Brain microvascular endothelial cell (primary cell): ENCODE data around the gene ELF5.

Experiments used
- DNase-seq: peaks from one replicate; pipeline ENCODE4 v3.0.0-alpha.2; 2020
- H3K27ac ChIP-seq: fragments of 250-450 bp; sonication (Bioruptor Pico); 2 replicates; pipeline ENCODE4 v1.5.1; 2020; ENCODE audit warnings: mild to moderate bottlenecking, moderate library complexity
- H3K27me3 ChIP-seq: fragments of 250-450 bp; sonication (Bioruptor Pico); replicated peaks from 2 replicates; pipeline ENCODE4 v1.5.1; 2020; ENCODE audit warnings: mild to moderate bottlenecking
- H3K36me3 ChIP-seq: fragments of 250-450 bp; sonication (Bioruptor Pico); replicated peaks from 2 replicates; pipeline ENCODE4 v1.5.1; 2020; ENCODE audit warnings: mild to moderate bottlenecking
- H3K4me3 ChIP-seq: 2 replicates; pipeline ENCODE4 v1.5.1; 2011; ENCODE audit warnings: low read depth, mild to moderate bottlenecking, control low read depth, low read length, moderate library complexity
- in situ Hi-C: cut with HindIII; loops from 2 replicates; pipeline ENCODE4 v1.10.0; 2017; ENCODE audit warnings: low sequenced_read_pairs, low pct_ligation_motif_present
- TF ChIP-seq, protein P1 (sequence below): IDR thresholded peaks from 2 replicates; pipeline ENCODE4 v1.5.1; 2011; ENCODE audit warnings: low read depth, mild to moderate bottlenecking, moderate library complexity, low read length, control low read depth, inconsistent platforms; ENCODE audit errors: missing control alignments

ELF5 gene

DNA sequence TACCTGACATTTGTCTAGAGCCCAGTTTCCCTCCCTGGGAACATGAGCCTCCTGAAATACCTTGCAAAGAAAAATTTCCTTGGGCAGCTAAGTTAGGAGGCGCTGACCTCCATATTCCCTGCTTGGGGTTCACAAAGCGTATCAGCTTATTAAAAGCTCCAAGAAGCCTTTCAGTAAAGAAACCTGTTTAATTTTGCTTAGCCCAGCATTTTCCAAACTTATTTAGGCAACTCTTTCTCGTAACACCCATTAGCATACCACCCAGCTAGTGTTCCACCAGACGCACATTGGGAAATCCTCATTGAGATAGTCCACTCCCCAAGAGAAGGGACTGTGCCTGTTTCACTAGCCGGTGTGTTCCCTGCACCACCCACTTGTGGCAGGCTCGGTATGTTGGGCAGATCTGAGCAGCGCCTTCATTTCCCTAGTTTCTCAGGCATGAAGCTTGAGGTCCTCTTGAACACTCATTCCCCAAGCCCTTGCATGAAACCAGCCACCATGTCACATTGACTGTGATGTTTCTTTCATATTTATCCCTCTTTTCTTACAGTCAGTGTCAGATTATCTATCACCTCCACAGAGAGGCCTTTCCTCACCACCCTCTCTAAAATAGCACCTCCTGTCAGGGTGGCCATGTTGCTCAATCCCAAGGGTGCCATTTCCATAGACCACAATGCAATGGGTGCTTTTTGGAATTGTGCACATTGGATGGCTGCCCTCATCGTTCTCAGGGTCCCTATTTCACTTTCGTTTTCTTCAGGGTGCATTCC is 12.5 kb upstream of the ELF5 start:
- H3K36me3 ChIP-seq: no peaks in the 10 kb centered on the region
- H3K27ac ChIP-seq: no peak overlapping the region
- no peaks in the 10 kb centered on the region for H3K27me3 ChIP-seq
- no peak for DNase-seq
- no peak overlapping the region for H3K4me3 ChIP-seq
- TF ChIP-seq, protein P1, sequence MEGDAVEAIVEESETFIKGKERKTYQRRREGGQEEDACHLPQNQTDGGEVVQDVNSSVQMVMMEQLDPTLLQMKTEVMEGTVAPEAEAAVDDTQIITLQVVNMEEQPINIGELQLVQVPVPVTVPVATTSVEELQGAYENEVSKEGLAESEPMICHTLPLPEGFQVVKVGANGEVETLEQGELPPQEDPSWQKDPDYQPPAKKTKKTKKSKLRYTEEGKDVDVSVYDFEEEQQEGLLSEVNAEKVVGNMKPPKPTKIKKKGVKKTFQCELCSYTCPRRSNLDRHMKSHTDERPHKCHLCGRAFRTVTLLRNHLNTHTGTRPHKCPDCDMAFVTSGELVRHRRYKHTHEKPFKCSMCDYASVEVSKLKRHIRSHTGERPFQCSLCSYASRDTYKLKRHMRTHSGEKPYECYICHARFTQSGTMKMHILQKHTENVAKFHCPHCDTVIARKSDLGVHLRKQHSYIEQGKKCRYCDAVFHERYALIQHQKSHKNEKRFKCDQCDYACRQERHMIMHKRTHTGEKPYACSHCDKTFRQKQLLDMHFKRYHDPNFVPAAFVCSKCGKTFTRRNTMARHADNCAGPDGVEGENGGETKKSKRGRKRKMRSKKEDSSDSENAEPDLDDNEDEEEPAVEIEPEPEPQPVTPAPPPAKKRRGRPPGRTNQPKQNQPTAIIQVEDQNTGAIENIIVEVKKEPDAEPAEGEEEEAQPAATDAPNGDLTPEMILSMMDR: no peak
- in situ Hi-C loops: no loop called here

DNA sequence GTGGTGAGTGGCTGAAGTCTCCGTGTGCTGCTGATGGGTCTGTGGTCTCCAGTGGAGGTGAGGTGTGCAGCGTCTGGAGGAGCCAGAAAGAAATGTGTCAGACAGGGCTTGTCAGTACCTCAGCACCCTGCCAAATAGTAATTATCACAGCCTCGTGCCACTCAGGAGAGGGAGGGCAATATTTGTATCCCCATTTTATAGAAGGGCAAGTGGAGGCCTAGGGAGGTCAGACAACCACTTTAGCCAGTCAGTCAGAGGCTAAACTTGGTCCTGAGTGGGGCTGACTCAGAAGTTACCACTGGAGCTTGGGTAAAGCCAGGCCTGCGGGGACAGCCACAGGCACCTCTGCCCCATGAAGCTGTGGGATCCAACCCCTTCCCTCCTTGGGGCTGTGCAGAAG is 11.5 kb upstream of the ELF5 start:
- H3K27me3 ChIP-seq: no peaks in the 10 kb centered on the region
- in situ Hi-C loops: no loop called here
- TF ChIP-seq, protein P1: no peak

GRCh38 chr11:34524696-34525095 is 11.1 kb upstream of the ELF5 start:
- no peak for DNase-seq
- Histone ChIP-seq H3K36me3 (no peaks in the 10 kb centered on the region), H3K27ac (no peak overlapping the region), H3K4me3 (no peak overlapping the region), H3K27me3 (no peaks in the 10 kb centered on the region)
- TF ChIP-seq, protein P1: no peak
- in situ Hi-C loops: no loop called here

More for the DNA sequence above, 11.5 kb upstream of the ELF5 start:
- Histone ChIP-seq H3K36me3 (no peaks in the 10 kb centered on the region), H3K4me3 (no peak overlapping the region), H3K27ac (no peak overlapping the region)
- DNase-seq: no peak

DNA sequence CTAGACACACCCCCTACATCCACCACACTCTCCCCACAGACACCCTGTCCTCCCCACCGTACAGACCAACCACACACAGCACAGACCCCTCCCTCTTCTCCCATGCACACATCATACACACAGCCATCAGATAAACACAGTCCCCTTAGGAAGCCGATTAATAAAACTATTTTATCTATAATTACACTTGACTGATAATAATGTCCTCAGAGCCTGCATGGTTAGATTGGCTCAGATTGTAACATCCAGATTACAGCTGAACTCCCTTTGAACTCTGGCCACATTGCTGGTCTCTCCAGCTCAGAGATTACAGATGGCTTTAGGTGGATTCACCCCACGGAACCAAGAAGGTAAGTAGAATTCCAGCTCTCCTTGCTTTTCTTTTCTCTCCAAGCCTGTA is 9.5 kb upstream of the ELF5 start:
- no peak overlapping the region for H3K4me3 ChIP-seq
- H3K27me3 ChIP-seq: no peaks in the 10 kb centered on the region
- H3K27ac ChIP-seq: no peak overlapping the region
- H3K36me3 ChIP-seq: no peaks in the 10 kb centered on the region
- in situ Hi-C loops: no loop called here
- TF ChIP-seq, protein P1: no peak
- DNase-seq: no peak

DNA sequence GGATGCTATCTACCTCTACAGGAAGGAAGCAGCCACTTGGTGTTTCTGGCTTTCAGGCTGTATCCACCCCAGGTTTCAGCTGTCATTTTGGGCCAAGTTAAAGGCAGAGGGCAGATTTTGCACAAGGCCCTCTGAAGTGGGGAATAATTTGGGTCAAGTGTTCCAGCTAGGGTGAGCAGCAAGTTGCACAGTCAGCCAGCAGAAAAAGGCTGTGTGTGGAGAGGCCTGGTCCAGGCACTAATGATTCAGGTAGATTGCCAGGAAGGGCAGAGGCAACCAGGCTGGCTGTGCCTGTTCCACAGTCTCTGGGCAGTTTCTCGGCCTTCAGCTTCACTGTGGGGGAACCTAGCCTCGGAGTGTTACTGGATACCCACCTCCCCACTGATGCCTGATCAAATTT is 8.6 kb upstream of the ELF5 start:
- H3K4me3 ChIP-seq: no peak overlapping the region
- no peak for DNase-seq
- in situ Hi-C loops: no loop called here
- H3K36me3 ChIP-seq: no peaks in the 10 kb centered on the region
- H3K27me3 ChIP-seq: no peaks in the 10 kb centered on the region
- TF ChIP-seq, protein P1: no peak
- no peak overlapping the region for H3K27ac ChIP-seq

DNA sequence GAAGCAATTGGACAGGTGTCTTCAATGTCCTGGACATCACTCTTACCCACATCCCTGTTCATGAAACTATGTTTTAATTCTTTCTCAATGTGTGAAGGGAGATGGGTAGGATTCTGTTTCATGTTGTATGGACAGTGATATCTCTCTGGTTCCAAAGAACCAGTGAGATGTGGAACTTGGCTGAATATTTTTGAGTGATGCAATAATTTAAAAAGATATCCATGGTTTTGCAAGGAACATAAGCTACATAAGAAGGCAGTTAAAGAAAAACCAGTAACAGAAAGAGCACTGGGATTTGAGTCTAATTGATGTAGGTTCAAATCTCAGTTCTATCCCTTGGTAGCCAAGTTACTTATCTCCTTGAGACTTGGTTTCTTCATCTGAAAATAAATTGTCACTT is 7.7 kb upstream of the ELF5 start:
- in situ Hi-C loops: no loop called here
- Histone ChIP-seq H3K4me3 (no peak overlapping the region), H3K27me3 (no peaks in the 10 kb centered on the region)

More for the DNA sequence above, 7.7 kb upstream of the ELF5 start:
- DNase-seq: no peak
- Histone ChIP-seq H3K36me3 (no peaks in the 10 kb centered on the region), H3K27ac (no peak overlapping the region)
- TF ChIP-seq, protein P1: no peak
